PFSK-1 (cell line): ENCODE results near the gene MAD1L1.

ENCODE experiments used
- FOXP2 ChIP-seq: optimal IDR thresholded peaks from 2 replicates; pipeline ENCODE3; 2011; ENCODE audit warnings: borderline replicate concordance, control low read depth, inconsistent platforms; ENCODE audit not compliant: insufficient read depth; ENCODE audit errors: extremely low read length, extremely low read depth
- POLR2AphosphoS5 ChIP-seq: IDR thresholded peaks from 2 replicates; pipeline ENCODE4 v1.6.1; 2012; ENCODE audit warnings: low read depth, mild to moderate bottlenecking, control low read depth, low read length, moderate library complexity
- SIN3A ChIP-seq: IDR thresholded peaks from 2 replicates; pipeline ENCODE4 v1.6.1; 2012; ENCODE audit warnings: mild to moderate bottlenecking, low read length, moderate library complexity, borderline replicate concordance; ENCODE audit not compliant: insufficient read depth
- TAF1 ChIP-seq: IDR thresholded peaks from 2 replicates; pipeline ENCODE4 v1.6.1; 2012; ENCODE audit warnings: low read length, control low read depth, borderline replicate concordance; ENCODE audit not compliant: insufficient read depth
- TF ChIP-seq, protein P1 (sequence below), 2 experiments: IDR thresholded peaks; 2 replicates each; pipeline versions ENCODE4 v1.6.1 to v1.8.0; 2011 to 2012; ENCODE audit warnings: low read depth in 2 of 2, low read length in 2 of 2, control low read depth in 1 of 2, inconsistent platforms in 1 of 2, mild to moderate bottlenecking in 1 of 2, moderate library complexity in 1 of 2; ENCODE audit not compliant: insufficient read depth in 1 of 2

The MAD1L1 gene

GRCh38 chr7:2014391-2015241, 218.1 kb downstream of the MAD1L1 start:
- TF ChIP-seq TAF1 (no peak), POLR2AphosphoS5 (no peak), SIN3A (no peak), FOXP2 (no peak)
- TF ChIP-seq, protein P1, sequence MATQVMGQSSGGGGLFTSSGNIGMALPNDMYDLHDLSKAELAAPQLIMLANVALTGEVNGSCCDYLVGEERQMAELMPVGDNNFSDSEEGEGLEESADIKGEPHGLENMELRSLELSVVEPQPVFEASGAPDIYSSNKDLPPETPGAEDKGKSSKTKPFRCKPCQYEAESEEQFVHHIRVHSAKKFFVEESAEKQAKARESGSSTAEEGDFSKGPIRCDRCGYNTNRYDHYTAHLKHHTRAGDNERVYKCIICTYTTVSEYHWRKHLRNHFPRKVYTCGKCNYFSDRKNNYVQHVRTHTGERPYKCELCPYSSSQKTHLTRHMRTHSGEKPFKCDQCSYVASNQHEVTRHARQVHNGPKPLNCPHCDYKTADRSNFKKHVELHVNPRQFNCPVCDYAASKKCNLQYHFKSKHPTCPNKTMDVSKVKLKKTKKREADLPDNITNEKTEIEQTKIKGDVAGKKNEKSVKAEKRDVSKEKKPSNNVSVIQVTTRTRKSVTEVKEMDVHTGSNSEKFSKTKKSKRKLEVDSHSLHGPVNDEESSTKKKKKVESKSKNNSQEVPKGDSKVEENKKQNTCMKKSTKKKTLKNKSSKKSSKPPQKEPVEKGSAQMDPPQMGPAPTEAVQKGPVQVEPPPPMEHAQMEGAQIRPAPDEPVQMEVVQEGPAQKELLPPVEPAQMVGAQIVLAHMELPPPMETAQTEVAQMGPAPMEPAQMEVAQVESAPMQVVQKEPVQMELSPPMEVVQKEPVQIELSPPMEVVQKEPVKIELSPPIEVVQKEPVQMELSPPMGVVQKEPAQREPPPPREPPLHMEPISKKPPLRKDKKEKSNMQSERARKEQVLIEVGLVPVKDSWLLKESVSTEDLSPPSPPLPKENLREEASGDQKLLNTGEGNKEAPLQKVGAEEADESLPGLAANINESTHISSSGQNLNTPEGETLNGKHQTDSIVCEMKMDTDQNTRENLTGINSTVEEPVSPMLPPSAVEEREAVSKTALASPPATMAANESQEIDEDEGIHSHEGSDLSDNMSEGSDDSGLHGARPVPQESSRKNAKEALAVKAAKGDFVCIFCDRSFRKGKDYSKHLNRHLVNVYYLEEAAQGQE (IDR thresholded peaks at IDR 0.05; ENCODE audit: insufficient read depth in 1 of 2, low read depth in 2 of 2, low read length in 2 of 2) = no peak

DNA sequence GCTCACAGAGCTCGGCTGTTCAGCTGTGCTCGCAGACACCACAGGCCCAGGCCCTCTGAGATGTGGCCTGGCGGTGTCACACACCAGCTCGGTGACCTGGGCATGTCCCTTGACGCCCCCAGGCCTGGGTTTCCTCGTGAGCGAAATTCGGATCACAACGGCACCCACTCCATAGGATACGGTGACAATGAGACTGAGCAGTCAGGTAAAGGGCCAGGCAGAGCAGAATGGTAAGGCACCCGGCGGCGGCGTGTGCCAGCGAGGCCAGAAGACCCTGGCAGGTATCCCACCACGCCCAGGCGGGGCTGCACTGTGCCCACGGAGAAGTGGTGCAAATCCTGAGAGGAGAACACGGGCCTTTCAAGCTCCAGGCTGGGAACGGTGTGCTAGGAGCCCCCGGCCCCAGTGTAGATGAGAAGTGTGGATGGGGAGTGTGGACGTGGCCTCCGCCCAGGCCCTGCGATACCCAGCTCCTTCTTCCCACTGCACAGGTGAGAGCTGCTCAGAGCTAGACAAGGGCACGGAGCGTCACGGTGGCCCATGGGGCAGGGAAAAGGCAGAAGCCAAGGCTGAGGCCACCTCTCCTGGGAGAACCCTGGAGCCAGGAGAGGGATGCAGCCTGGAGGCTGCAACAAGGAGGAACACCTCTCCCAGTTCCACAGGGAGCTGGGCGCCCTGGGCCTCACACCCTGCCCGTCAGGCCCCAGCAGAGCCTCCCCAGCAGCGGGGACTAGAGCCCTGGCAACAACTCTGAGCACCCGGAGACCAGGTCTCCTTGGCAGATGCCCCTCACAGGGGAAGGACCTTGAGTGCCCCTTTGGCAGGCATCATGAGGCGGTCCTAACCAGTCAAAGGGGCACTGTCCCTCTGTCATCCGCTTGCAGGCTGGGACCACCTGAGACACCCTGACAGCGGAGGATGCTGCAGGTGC, 219.1 kb downstream of the MAD1L1 start:
- no peak for TF ChIP-seq FOXP2

DNA sequence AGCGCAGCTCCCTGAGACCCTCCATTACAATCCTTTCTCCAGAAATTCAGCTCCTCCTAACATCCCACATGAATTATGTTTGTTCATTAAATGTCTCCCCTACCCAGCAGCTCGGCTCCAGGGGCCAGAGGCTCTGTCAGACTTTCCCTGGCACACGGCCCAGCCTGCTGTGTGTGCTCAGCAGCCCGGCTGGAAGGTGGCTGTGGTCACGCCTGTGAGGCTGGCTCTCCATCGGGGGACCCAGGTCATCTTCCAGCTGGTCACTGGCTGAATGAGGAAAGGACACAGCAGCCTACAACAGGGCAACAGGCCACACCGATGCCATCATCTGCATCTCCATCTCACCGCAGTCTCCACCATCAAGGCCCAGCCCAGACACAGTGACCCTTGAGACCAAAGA, 219.8 kb downstream of the MAD1L1 start:
- TF ChIP-seq FOXP2 (no peak), TAF1 (no peak), SIN3A (no peak), POLR2AphosphoS5 (no peak)
- TF ChIP-seq, protein P1 (IDR thresholded peaks at IDR 0.05; ENCODE audit: insufficient read depth in 1 of 2, low read depth in 2 of 2, low read length in 2 of 2) = no peak

GRCh38 chr7:2012044-2012900, 220.5 kb downstream of the MAD1L1 start:
- TF ChIP-seq POLR2AphosphoS5 (no peak), SIN3A (no peak), FOXP2 (no peak), TAF1 (no peak)
- TF ChIP-seq, protein P1 (IDR thresholded peaks at IDR 0.05; ENCODE audit: insufficient read depth in 1 of 2, low read depth in 2 of 2, low read length in 2 of 2) = no peak

DNA sequence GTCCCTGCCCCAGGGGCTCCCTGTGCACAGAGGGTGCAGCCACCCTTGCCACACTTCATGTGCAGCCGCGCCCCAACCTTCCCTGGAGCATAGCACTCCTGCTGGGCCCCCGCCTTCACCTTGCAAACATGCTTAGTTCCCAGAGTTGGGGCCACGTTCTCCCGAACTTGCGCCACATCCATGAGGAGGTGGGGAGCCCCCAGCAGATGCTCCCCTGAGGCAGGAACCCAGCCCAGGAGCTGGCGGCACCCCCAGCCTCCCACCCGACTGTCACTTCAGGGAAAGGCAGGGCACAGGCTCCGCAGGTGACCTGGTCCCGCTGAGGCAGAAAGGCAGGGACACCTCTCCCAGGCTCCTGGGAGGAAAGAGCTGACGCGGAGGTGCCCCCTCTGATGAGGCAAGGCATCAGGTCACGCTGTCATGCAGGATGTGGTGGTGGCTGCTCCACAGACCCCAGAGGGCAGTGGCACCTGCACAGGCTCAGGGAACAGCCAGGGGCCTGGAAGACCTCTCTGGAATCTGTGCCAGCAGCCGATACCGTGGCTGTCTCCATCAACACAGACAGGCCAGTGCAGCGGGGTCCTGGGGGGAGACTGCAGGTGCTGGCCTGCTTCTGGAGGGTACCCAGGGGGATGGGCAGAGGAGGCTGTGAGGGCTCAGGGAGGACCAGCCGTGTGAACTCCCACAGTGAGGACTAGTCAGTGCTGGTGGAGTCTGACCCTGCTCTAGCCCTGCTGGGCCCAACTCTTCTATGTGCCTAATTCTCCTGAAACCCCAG, 221.3 kb downstream of the MAD1L1 start:
- TF ChIP-seq FOXP2 (no peak), SIN3A (no peak), TAF1 (no peak), POLR2AphosphoS5 (no peak)
- TF ChIP-seq, protein P1 (IDR thresholded peaks at IDR 0.05; ENCODE audit: insufficient read depth in 1 of 2, low read depth in 2 of 2, low read length in 2 of 2) = no peak
